ENCODE data around the gene LGALS14.

GRCh38 chr19:39701291-39701690, 3.0 kb upstream of the LGALS14 start:
- TF ChIP-seq CTCF (IDR thresholded peaks at IDR 0.05) (no peak), POLR2A (IDR thresholded peaks at IDR 0.05) (no peak)
